ENCODE results near the gene PANX3.
"Not testable (repeated sequence)": the region's sequence is repeated elsewhere in the genome, so short reads cannot be mapped to it uniquely, and the experiment has no call there.

The PANX3 gene

GRCh38 chr11:124611064-124611463 is at the start of gene PANX3:
TSS of gene PANX3 (plus strand) at chr11:124611428. CDS start at chr11:124611557, 129 bp downstream.
- no peak for DNase-seq (ENCODE audit: low read depth in 2 of 2, low spot score in 1 of 2)

- no peak for DNase-seq (ENCODE audit: low read depth in 2 of 2, low spot score in 1 of 2)
These were observed 41.5 kb upstream of the PANX3 start, which contains the start of gene OR8A1 for GRCh38 chr11:124569697-124570096. TSS of gene OR8A1 (plus strand) at chr11:124569997. CDS start at chr11:124570120, 123 bp downstream.

GRCh38 chr11:124570160-124570559 is 41.1 kb upstream of the PANX3 start:
- DNase-seq (ENCODE audit: low read depth in 2 of 2, low spot score in 1 of 2), result no peak

GRCh38 chr11:124577716-124578427 is 33.4 kb upstream of the PANX3 start:
- no peak for DNase-seq (ENCODE audit: low read depth in 2 of 2, low spot score in 1 of 2)

GRCh38 chr11:124578761-124579160 is 32.5 kb upstream of the PANX3 start:
- no peak for DNase-seq (ENCODE audit: low read depth in 2 of 2, low spot score in 1 of 2)

- no peak for DNase-seq (ENCODE audit: low read depth in 2 of 2, low spot score in 1 of 2)
These were observed 29.4 kb upstream of the PANX3 start for GRCh38 chr11:124581817-124582216.

GRCh38 chr11:124582565-124582964 is 28.7 kb upstream of the PANX3 start:
- no peak for DNase-seq (ENCODE audit: low read depth in 2 of 2, low spot score in 1 of 2)

- no peak for DNase-seq (ENCODE audit: low read depth in 2 of 2, low spot score in 1 of 2)
These were observed 27.4 kb upstream of the PANX3 start for GRCh38 chr11:124583781-124584180.

GRCh38 chr11:124584681-124585372 is 26.4 kb upstream of the PANX3 start:
- DNase-seq (ENCODE audit: low read depth in 2 of 2, low spot score in 1 of 2), result no peak

- DNase-seq (ENCODE audit: low read depth in 2 of 2, low spot score in 1 of 2), result no peak
These were observed 24.9 kb upstream of the PANX3 start for GRCh38 chr11:124586238-124586860.

GRCh38 chr11:124591430-124591829 is 19.8 kb upstream of the PANX3 start:
- DNase-seq (ENCODE audit: low read depth in 2 of 2, low spot score in 1 of 2), result no peak

- DNase-seq (ENCODE audit: low read depth in 2 of 2, low spot score in 1 of 2), result no peak
These were observed 18.6 kb upstream of the PANX3 start for GRCh38 chr11:124592627-124593026.

- no peak for DNase-seq (ENCODE audit: low read depth in 2 of 2, low spot score in 1 of 2)
These were observed 15.9 kb upstream of the PANX3 start for GRCh38 chr11:124595302-124595701.

- no peak for DNase-seq (ENCODE audit: low read depth in 2 of 2, low spot score in 1 of 2)
These were observed 13.6 kb upstream of the PANX3 start for GRCh38 chr11:124597626-124598025.

- no peak for DNase-seq (ENCODE audit: low read depth in 2 of 2, low spot score in 1 of 2)
These were observed 10.5 kb upstream of the PANX3 start for GRCh38 chr11:124600621-124601320.

- DNase-seq (ENCODE audit: low read depth in 2 of 2, low spot score in 1 of 2), result no peak
These were observed 9.0 kb upstream of the PANX3 start for GRCh38 chr11:124602193-124602592.

GRCh38 chr11:124602723-124603122 is 8.5 kb upstream of the PANX3 start:
- not testable (repeated sequence) for DNase-seq (ENCODE audit: low read depth in 2 of 2, low spot score in 1 of 2)

- no peak for DNase-seq (ENCODE audit: low read depth in 2 of 2, low spot score in 1 of 2)
These were observed 5.5 kb upstream of the PANX3 start for GRCh38 chr11:124605719-124606118.

GRCh38 chr11:124608147-124608546 is 3.1 kb upstream of the PANX3 start:
- DNase-seq (ENCODE audit: low read depth in 2 of 2, low spot score in 1 of 2), result no peak

- no peak for DNase-seq (ENCODE audit: low read depth in 2 of 2, low spot score in 1 of 2)
These were observed 933 bp upstream of the PANX3 start for GRCh38 chr11:124610295-124610694.

GRCh38 chr11:124612045-124612444 is 817 bp downstream of the PANX3 start:
- no peak for DNase-seq (ENCODE audit: low read depth in 2 of 2, low spot score in 1 of 2)
